Cerebellar cortex (tissue), 1 donor: ENCODE data around the gene SIX3.

Experiments
- DNase-seq: peaks from one replicate; pipeline ENCODE4 v3.0.0-alpha.2; 2015; ENCODE audit warnings: low spot score

Gene SIX3

GRCh38 chr2:44931198-44931780, 10.2 kb upstream of the SIX3 start:
- no peak for DNase-seq

- DNase-seq = no peak
Measured at GRCh38 chr2:44932079-44932478, 9.4 kb upstream of the SIX3 start.

- DNase-seq = no peak
Measured at GRCh38 chr2:44932564-44933392, 8.7 kb upstream of the SIX3 start.

GRCh38 chr2:44933434-44933951, 8.0 kb upstream of the SIX3 start:
- no peak for DNase-seq

GRCh38 chr2:44934038-44934982, 7.2 kb upstream of the SIX3 start:
- DNase-seq = no peak

- DNase-seq = no peak
Measured at GRCh38 chr2:44934983-44935728, 6.3 kb upstream of the SIX3 start.

GRCh38 chr2:44935729-44936098, 5.8 kb upstream of the SIX3 start:
- no peak for DNase-seq

GRCh38 chr2:44936275-44936674, 5.2 kb upstream of the SIX3 start:
- DNase-seq = no peak

GRCh38 chr2:44936715-44937687, 4.5 kb upstream of the SIX3 start:
- DNase-seq = no peak

GRCh38 chr2:44937688-44938240, 3.7 kb upstream of the SIX3 start:
- DNase-seq = no peak

GRCh38 chr2:44938287-44939105, 3.0 kb upstream of the SIX3 start:
- DNase-seq = no peak

- DNase-seq = no peak
Measured at GRCh38 chr2:44939106-44940048, 2.1 kb upstream of the SIX3 start.

GRCh38 chr2:44940049-44940494, 1.4 kb upstream of the SIX3 start:
- no peak for DNase-seq

GRCh38 chr2:44940732-44941464, 604 bp upstream of the SIX3 start:
- no peak for DNase-seq

- no peak for DNase-seq
Measured at GRCh38 chr2:44942304-44943030, 965 bp downstream of the SIX3 start.

- no peak for DNase-seq
Measured at GRCh38 chr2:44943031-44943692, 1.7 kb downstream of the SIX3 start.
